HG02970 (cell line): ENCODE measurements around the gene UPB1.
"Not testable (repeated sequence)": the region's sequence is repeated elsewhere in the genome, so short reads cannot be mapped to it uniquely, and the experiment has no call there.

Experiments used
- ATAC-seq: cut with Tn5 transposase; IDR thresholded peaks from one replicate; pipeline ENCODE4 v1.9.1; 2021; ENCODE audit warnings: mild to moderate bottlenecking, moderate library complexity, moderate number of reproducible peaks; ENCODE audit not compliant: unreplicated experiment, low FRiP score

Gene UPB1

DNA sequence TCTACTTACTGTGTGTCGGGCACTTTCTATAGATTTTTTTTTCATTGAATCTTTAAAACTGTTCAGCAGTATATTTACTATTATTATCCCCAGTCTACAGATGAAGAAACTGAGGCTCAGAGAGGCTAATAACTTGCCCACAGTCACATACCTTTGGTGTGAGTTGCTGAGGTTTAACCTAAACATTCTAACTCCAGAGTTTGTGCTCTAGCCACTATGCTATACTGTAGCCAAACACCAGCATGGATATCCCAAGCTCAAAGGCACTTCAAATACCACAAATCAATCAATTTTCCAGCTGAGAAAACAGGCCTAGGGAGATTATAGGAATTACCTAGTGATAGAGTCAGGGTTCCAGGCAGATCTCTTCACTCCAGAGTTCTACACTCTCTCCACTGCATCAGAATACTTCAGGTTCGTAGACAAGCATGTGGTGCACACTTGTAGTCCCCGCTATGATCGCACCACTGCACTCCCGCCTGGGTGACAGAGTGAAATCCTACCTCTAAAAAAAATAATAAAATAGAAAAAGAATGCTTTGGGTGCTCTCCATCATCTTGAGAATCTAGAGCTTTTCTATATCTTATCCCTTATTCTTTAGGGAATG is 20.4 kb upstream of the UPB1 start:
- no peak for ATAC-seq

DNA sequence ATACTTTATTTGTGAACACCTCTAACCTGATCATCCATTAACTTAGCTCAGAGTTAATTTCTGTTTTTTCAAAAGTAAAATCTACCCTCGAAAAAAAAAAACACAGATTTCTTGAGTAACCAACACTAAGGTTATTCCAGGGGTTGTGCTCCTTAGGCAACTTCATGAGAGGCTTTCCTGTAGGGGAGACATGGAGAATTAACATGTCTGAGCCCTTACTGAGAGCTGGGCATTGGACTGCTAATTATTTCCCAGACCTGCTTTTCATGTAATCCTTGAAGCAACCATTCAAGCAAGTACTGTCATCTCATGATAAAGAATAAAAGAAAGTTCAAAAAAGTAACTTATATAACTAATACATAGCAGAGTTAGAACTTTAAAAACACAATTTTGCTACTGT is 13.5 kb upstream of the UPB1 start:
- ATAC-seq: no peak

GRCh38 chr22:24482575-24482974 is 12.6 kb upstream of the UPB1 start:
- no peak for ATAC-seq

GRCh38 chr22:24482998-24483397 is 12.1 kb upstream of the UPB1 start:
- ATAC-seq: no peak

DNA sequence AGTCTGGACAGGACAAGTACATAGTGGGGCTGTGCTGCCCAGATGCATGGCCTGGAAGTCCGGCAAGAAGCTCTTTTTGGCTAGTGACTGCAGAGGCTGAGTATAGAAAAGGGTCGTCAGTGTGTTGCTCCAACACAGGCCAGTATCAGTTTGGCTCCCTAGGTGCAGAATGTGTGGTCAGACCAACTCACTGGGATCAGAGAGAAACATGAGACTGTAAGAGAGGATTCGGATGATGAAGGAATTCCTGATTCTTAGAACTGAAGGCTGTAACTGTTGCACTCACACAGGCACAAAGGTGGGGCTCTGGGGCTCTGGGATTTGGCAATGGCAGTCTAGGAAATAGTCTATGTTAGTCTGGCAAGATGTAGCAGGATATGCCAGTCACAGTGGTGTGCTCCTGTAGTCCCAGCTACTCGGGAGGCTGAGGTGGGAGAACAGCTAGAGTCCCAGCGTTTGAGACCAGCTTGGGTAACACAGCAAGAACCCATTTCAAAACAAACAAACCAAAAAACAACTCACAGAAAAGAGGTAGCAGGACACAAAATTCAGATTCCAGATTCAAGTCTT is 11.1 kb upstream of the UPB1 start:
- ATAC-seq: no peak

DNA sequence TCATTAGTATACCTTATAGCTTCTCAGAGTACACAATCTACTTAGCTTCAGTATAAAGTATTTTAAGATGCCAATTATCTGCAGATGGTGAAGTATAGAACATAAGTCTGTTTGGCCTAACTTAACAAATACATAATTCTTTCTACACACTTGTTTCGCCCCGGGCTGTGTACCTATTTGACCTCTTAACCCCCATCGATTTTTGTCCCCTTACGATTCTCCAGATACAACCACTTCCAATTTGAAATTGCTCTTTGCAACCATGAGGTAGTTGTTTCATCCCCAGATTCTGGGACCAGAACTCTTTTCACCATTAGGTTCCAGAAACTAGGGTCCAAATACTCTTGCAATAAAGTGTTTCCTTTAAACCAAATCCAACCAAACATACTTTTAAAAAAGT is 10.0 kb upstream of the UPB1 start:
- ATAC-seq: no peak

DNA sequence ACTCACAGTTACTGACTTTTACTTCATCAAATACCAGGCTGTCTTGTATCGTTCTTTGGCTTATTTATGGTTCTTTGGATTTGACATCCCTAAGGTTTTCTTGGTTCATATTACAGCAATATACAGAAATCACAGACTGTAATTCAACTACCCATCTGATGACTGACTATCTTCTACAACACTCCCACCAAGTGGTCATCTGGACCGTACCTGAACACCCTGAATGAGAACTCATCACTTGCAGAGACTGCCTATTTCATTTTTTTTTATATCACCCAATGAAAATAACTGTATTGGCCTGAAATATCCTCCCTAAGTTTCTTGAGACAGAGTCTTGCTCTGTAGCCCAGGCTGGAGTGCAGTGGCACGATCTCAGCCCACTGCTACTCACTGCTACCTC is 9.5 kb upstream of the UPB1 start:
- no peak for ATAC-seq

DNA sequence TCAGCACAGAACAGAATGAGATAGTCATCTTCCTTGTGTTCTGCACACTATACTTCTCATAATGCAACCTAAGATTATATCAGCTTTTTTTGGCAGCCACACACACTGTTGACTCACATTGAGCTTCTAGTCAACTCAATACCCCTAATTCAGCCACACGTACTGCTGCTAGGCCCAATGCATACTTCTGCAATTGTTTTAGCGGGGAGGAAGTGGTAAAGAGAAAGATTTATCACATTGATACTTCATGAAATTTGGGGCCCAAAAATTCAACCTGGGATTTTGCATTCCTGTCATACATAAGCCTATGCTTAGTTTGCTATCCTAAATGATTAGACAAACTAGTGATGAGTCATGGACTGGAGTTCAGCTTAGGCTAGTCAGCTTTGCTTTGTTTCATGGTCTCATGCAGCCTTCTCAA is 8.6 kb upstream of the UPB1 start:
- no peak for ATAC-seq

- ATAC-seq: no peak
Observed at GRCh38 chr22:24489011-24489410, 6.1 kb upstream of the UPB1 start.

DNA sequence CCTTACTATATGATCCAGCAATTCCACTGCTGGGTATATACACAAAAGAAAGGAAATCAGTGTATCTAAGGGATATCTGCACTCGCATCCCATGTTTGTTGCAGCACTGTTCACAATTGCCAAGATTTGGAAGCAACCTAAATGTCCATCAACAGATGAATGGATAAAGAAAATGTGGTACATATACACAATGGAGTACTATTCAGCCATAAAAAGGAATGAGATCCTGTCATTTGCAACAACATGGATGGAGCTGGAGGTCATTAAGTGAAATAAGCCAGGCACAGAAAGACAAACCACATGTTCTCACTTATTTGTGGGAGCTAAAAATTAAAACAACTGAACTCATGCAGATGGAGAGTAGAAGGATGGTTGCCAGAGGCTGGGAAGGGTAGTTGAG is 5.7 kb upstream of the UPB1 start:
- not testable (repeated sequence) for ATAC-seq

DNA sequence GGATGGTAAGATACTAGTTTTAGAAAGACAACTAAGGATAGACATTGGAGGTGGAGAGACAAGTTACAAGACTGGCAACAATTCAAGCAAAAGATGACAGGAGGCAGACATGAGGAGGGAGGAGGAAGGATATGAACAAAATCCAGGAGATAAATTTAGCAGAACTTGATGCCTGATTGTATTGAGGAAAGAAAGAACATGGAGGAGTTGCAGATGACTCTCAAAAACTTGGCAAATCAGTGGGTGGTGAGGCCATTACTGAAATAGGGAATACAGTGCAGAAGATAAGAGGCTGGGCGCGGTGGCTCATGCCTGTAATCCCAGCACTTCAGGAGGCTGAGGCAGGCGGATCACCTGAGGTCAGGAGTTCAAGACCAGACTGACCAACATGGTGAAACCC is 2.7 kb upstream of the UPB1 start:
- ATAC-seq: no peak

DNA sequence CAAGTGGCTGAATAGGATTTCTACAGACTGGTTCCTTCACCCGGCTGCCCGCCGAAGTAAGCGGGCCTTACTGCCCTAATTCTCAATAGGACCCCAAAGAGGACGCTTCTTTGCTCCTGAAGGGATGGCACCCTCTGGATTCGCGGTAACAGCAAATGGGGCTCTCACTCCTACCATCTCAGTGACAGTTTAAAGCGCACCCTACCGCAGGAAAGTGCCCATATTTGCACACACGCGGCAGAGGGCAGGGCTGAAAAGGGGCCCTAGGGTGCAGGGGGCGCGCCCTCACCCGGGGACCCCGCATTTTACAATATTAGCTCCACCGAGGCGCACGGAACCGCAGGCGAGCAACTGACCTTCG is 985 bp upstream of the UPB1 start:
- ATAC-seq: no peak

- no peak for ATAC-seq
Observed at GRCh38 chr22:24495365-24495675, 188 bp downstream of the UPB1 start.

- ATAC-seq: no peak
Observed at GRCh38 chr22:24496234-24496633, 1.1 kb downstream of the UPB1 start.

DNA sequence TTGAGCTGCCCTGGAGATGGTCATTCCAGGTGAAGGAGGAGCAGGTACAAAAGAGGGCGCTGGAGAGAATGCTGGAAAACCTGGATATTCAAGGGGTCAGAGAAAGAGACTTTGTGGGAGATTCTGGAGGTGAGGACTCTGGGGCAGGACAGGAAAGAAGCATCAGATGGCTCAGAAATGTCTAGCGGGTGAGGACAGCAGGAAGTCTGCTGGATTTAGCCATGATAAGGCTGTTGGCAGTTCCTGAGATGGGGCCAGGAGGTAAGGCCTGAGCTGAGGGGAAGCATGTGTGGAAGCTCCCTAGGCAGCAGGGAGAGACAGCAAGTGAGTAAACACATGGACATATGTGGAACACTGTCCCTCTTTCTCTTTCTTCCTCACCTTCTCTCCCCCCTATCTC is 1.5 kb downstream of the UPB1 start:
- no peak for ATAC-seq

DNA sequence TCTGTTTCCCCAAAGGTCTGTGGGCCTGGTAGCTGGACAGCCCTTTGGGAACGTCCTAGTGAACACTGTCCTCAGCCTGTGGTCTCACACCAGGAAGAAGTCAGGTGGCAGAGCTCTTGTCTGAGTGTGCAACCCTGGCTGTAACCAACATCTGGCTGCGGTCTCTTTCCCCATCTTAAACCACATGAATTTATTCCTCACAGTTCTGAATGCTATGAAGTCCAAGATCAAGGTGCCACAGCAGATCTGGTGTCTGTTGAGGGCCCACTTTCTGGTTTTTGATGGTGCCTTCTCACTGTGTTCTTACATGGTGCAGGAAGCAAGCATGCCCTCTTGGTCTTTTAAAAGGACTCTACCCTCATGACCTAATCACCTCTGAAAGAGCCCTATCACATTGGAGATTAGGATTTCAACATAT is 2.7 kb downstream of the UPB1 start:
- ATAC-seq: no peak

DNA sequence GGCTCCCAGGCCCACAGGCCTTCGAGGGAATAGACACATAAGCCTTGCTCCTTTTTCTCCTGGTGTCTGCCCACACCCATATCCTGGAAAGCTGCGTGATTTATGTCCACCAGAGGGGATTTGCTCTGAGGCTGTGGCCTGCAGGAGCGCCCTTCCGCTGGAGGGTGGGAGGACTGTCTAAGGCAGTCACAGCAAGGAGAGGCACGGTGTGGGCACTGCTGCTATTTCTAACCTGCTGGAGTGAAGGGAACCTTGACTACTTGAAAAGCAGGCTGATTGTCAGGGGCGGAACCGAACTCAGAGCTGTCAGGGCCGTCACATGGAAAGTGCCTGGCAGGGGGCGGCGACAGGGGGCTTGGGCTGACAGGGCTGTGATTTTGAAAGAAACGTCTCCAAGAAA is 3.7 kb downstream of the UPB1 start:
- no peak for ATAC-seq

DNA sequence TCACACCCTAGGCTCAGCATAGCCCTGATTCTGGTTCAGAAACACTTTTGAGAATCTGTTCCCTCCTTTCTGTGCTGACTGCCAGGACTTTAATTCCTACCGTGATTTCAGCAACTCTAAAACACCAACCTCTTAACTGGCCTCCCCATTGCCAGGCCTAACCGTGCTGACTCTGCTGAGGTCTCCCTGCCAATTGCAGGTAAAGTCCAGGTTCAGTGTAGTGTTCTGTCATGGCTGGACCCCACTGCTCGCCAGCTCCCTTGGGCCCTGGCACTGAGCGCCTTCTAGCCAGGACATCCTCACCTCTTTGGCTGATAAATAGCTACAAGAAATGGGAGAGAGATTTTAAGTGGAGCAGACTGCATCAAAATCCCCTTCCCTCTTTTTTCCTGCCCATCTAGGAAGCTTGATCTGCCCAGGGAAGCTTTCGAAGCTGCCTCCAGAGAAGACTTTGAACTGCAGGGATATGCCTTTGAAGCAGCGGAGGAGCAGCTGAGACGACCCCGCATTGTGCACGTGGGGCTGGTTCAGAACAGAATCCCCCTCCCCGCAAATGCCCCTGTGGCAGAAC is 4.7 kb downstream of the UPB1 start:
- no peak for ATAC-seq

DNA sequence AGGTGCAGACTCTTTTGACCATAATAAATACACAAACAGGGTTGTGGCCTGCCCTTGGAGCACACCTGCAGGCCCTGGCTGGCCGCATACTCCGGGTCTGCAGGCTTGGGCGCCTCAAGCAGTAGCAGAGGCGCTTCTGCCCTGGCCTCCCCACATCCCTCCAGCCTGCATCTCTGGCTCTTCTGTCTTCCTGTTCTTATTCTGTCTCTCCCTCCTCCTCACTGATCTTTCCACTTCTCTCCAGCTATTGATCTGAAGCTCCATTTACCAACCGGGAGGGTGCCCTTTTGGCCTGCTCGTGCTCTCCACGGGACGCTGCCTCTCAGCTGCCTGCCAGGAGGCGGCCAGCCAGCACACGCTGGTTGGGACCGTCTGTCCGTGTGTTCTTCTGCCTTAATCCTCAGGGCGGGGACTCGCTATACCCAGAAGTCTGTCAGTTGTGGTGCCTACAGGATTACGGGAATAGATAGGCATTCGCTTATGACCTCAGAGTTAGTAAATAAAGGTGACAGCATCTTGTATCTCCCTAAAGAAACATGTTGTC is 5.2 kb downstream of the UPB1 start:
- no peak for ATAC-seq

DNA sequence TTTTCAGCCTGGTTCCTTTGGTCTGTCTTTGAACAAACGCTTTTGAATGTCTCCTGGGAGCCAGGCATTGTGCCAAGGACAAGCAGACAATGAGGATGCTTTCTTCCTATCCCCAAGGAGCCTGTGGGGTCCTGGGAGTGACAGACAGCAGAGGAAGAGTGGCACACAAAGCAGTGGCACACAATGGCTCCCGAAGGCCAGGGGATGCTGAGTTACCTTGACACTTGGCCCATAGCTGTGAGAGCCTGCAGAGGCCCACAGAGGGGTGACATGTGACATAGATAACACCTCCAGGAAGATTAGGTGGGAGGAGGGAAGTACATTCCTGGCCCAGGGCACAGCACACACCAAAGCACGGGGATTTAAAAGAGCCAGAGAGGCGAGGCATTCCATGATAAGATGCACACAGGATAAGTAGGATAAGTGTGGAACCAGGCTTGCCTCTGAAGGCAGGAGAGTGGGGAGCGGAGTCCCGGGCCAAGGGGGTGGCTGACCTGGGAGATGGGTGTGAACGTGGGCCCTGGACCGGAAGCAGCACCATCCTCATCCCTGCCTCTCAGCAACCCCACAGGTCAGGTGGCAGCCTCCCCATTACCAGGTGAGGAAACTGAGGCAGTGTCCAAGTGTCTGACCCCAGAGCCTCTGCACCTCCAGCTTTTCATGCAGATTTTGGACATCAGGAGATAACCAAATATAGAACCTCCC is 6.3 kb downstream of the UPB1 start:
- no peak for ATAC-seq

- ATAC-seq: no peak
Observed at GRCh38 chr22:24502034-24502433, 6.9 kb downstream of the UPB1 start.

DNA sequence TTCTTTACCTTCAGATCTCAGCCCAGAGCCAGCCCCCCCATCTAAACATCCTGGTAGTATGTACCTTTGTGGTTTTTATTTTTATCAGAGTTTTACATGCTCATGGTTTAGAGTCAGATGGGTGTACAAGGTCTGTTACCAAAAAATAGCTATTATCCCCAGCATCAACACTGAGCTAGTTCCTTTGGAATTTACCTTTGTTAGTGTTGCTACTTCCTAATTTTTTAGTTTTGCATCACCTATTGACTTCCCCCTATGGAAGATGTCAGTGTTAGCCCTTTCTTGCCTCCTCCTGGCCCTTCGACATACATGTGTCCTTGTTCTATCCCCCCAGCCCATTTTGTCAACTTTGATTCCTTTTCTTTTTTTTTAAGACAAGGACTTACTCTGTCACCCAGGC is 7.4 kb downstream of the UPB1 start:
- ATAC-seq: no peak
